Panc1 (cell line): ENCODE measurements around the gene P2RX3. TPM values are rescaled to one million over a fixed set of nuclear protein-coding genes. Genes with fewer than 3 reads are reported as not detected.

Source experiments
- ATAC-seq: fragments of 200-7000 bp; cut with Tn5 transposase; 2 replicates; pipeline ENCODE4 v1.9.1; 2020; ENCODE audit warnings: mild to moderate bottlenecking, moderate library complexity
- BruUV-seq: library from RNA; stranded (reverse); fragments of 400-500 nt; replicated peaks from 2 replicates; lab custom pipeline; 2021; lab: Mats Ljungman, UMichigan
- CTCF ChIA-PET: fragments of 300-600 bp; sonication (Branson Sonifier 250); formaldehyde crosslinking; loops from one replicate; lab custom pipeline; 2022; ENCODE audit warnings: antibody characterized with exemption; lab: Charles Lee
- POLR2A ChIA-PET: fragments of 300-600 bp; sonication (Branson Sonifier 250); formaldehyde crosslinking; loops from one replicate; lab custom pipeline; 2022; ENCODE audit warnings: antibody characterized with exemption; lab: Charles Lee
- DNase-seq: peaks from one replicate; pipeline ENCODE4 v3.0.0-alpha.2; 2010; ENCODE audit warnings: low read depth, low spot score
- H3K27ac ChIP-seq: 2 replicates; pipeline ENCODE4 v1.5.1; 2011; ENCODE audit warnings: mild to moderate bottlenecking, low read length, inconsistent platforms
- H3K27me3 ChIP-seq: fragments of 200-500 bp; sonication (Bioruptor generic); 2 replicates; pipeline ENCODE4 v1.6.0; 2014; ENCODE audit warnings: low read length, inconsistent platforms; ENCODE audit not compliant: control insufficient read depth, insufficient read depth
- H3K36me3 ChIP-seq: fragments of 200-500 bp; sonication (Bioruptor generic); 2 replicates; pipeline ENCODE4 v1.5.1; 2014; ENCODE audit warnings: inconsistent platforms, mild to moderate bottlenecking, low read length, moderate library complexity; ENCODE audit not compliant: control insufficient read depth, insufficient read depth
- H3K4me1 ChIP-seq: 2 replicates; pipeline ENCODE4 v1.5.1; 2011; ENCODE audit warnings: inconsistent platforms, mild to moderate bottlenecking, low read length, moderate library complexity; ENCODE audit not compliant: control insufficient read depth, insufficient read depth
- H3K4me3 ChIP-seq, 2 experiments: 2 replicates each; pipeline ENCODE4 v1.5.1; 2011 to 2012; ENCODE audit warnings: low read depth in 2 of 2, low read length in 2 of 2, mild to moderate bottlenecking in 2 of 2, inconsistent platforms in 1 of 2, moderate library complexity in 1 of 2
- H3K9me3 ChIP-seq: fragments of 200-500 bp; sonication (Bioruptor generic); 2 replicates; pipeline ENCODE4 v1.5.1; 2014; ENCODE audit warnings: low read depth, mild to moderate bottlenecking, inconsistent platforms, low read length, moderate library complexity; ENCODE audit not compliant: control insufficient read depth, insufficient read depth
- POLR2AphosphoS5 ChIP-seq: IDR thresholded peaks from 2 replicates; pipeline ENCODE4 v1.6.1; 2012; ENCODE audit warnings: mild to moderate bottlenecking, low read depth, low read length, moderate library complexity
- SIN3A ChIP-seq: IDR thresholded peaks from 2 replicates; pipeline ENCODE4 v1.6.1; 2012; ENCODE audit warnings: low read depth, mild to moderate bottlenecking, low read length, moderate library complexity, borderline replicate concordance; ENCODE audit not compliant: insufficient read depth
- TCF7L2 ChIP-seq: IDR thresholded peaks from 2 replicates; pipeline ENCODE4 v1.6.1; 2011; ENCODE audit warnings: mild to moderate bottlenecking, low read depth, low read length, inconsistent platforms
- in situ Hi-C: cut with HindIII; loops from 2 replicates; pipeline ENCODE4 v1.10.0; 2016; ENCODE audit warnings: low sequenced_read_pairs, low pct_unique_long_range_greater_than_20kb
- intact Hi-C: fragments of 100-400 bp; cut with micrococcal nuclease; formaldehyde crosslinking; loops from one replicate; pipeline ENCODE4 v1.10.0; 2022; ENCODE audit not compliant: unreplicated experiment
- total RNA-seq: library from RNA; stranded (reverse); gene quantifications from one replicate; pipeline ENCODE4 v1.2.1, GENCODE V29; 2021; ENCODE audit not compliant: unreplicated experiment
- TF ChIP-seq, protein P1 (sequence below): fragments of 450-650 bp; IDR thresholded peaks from 2 replicates; pipeline ENCODE4 v1.5.1; 2017; ENCODE audit warnings: mild to moderate bottlenecking
- TF ChIP-seq, protein P2 (sequence below), 2 experiments: IDR thresholded peaks; 2 replicates each; pipeline ENCODE4 v1.6.1; 2011 to 2012; ENCODE audit warnings: low read depth in 2 of 2, control low read depth in 1 of 2, low read length in 1 of 2, mild to moderate bottlenecking in 1 of 2, moderate library complexity in 1 of 2; ENCODE audit not compliant: insufficient read depth in 1 of 2

P2RX3 gene
- total RNA-seq, 1 experiment from 2014 or later, result not detected

DNA sequence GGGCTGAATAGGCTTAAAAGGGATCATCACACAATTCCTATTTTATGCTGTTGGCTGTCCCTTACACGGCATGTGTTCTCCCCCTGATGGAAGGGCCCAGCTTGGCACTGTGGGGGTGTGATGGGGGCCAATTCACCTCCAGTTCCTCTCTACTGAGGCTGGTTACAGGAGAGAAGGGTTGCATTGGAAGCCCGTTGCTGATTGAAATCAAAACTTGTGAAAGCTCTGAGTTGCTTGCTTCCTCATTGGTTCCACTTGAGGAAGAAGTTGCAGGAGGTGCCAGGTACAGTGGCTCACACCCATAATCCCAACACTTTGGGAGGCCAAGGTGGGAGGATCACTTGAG lies 65.6 kb downstream of the P2RX3 start:
- Histone ChIP-seq H3K27me3 (peaks cover 12% of the 10 kb centered on the region), H3K4me1 (peaks cover 3% of the 10 kb centered on the region; the same call in 1 of the 2 replicates), H3K9me3 (no peaks in the 10 kb centered on the region), H3K36me3 (no peaks in the 10 kb centered on the region), H3K4me3 (no peak overlapping the region), H3K27ac (no peak overlapping the region)
- POLR2A ChIA-PET, result no interaction called here
- ATAC-seq, result no peak
- in situ Hi-C loops (no loop called here), intact Hi-C loops (no loop called here)
- no peak for DNase-seq
- BruUV-seq, result no TSS peak
- no peak for TF ChIP-seq SIN3A
- TF ChIP-seq TCF7L2, result no peak
- no peak for TF ChIP-seq POLR2AphosphoS5
- TF ChIP-seq, protein P1, sequence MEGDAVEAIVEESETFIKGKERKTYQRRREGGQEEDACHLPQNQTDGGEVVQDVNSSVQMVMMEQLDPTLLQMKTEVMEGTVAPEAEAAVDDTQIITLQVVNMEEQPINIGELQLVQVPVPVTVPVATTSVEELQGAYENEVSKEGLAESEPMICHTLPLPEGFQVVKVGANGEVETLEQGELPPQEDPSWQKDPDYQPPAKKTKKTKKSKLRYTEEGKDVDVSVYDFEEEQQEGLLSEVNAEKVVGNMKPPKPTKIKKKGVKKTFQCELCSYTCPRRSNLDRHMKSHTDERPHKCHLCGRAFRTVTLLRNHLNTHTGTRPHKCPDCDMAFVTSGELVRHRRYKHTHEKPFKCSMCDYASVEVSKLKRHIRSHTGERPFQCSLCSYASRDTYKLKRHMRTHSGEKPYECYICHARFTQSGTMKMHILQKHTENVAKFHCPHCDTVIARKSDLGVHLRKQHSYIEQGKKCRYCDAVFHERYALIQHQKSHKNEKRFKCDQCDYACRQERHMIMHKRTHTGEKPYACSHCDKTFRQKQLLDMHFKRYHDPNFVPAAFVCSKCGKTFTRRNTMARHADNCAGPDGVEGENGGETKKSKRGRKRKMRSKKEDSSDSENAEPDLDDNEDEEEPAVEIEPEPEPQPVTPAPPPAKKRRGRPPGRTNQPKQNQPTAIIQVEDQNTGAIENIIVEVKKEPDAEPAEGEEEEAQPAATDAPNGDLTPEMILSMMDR, result no peak
- TF ChIP-seq, protein P2, sequence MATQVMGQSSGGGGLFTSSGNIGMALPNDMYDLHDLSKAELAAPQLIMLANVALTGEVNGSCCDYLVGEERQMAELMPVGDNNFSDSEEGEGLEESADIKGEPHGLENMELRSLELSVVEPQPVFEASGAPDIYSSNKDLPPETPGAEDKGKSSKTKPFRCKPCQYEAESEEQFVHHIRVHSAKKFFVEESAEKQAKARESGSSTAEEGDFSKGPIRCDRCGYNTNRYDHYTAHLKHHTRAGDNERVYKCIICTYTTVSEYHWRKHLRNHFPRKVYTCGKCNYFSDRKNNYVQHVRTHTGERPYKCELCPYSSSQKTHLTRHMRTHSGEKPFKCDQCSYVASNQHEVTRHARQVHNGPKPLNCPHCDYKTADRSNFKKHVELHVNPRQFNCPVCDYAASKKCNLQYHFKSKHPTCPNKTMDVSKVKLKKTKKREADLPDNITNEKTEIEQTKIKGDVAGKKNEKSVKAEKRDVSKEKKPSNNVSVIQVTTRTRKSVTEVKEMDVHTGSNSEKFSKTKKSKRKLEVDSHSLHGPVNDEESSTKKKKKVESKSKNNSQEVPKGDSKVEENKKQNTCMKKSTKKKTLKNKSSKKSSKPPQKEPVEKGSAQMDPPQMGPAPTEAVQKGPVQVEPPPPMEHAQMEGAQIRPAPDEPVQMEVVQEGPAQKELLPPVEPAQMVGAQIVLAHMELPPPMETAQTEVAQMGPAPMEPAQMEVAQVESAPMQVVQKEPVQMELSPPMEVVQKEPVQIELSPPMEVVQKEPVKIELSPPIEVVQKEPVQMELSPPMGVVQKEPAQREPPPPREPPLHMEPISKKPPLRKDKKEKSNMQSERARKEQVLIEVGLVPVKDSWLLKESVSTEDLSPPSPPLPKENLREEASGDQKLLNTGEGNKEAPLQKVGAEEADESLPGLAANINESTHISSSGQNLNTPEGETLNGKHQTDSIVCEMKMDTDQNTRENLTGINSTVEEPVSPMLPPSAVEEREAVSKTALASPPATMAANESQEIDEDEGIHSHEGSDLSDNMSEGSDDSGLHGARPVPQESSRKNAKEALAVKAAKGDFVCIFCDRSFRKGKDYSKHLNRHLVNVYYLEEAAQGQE (IDR thresholded peaks at IDR 0.05; ENCODE audit: insufficient read depth in 1 of 2, low read depth in 2 of 2, low read length in 1 of 2), result no peak
- CTCF ChIA-PET, result no interaction called here

DNA sequence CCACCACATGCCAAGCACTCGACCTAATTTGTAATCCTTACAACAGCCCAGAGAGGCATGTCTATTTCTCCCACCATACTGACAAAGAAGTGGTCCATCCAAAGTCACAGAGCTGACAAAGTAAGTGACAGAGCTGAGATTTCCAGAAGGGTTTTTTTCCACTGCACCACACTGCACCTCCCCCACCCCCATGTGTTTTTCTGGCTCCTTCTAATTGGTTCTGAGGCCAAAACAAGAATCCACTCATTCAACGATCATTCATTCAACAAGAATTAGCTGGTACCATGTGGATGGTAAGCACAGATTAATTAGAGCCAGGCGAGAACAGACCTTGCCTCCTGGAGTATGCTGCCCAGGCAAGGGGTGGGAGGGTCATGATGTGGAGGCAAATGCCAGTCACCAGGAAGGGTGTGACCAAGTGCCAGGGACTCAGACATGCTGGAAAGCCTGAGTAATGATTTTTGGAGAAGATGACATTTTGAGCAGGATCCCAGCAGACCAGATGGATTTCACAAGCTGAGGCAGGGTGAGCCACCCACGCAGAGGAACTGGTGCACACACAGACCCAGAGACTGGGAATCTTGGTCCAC lies 67.2 kb downstream of the P2RX3 start:
- CTCF ChIA-PET, result interaction anchor here (0.6 kb wide), 1 partner anchor 482 kb away, joined by 3 read pairs; no protein-coding TSS in a partner anchor
- H3K27me3 ChIP-seq, result no peaks in the 10 kb centered on the region

More for the DNA sequence above, 67.2 kb downstream of the P2RX3 start:
- intact Hi-C loops, result no loop called here
- POLR2A ChIA-PET, result no interaction called here
- peaks cover 3% of the 10 kb centered on the region; the same call in 1 of the 2 replicates for H3K4me1 ChIP-seq
- H3K27ac ChIP-seq, result no peak overlapping the region
- ATAC-seq, result no peak
- DNase-seq, result no peak
- no peaks in the 10 kb centered on the region for H3K36me3 ChIP-seq
- H3K4me3 ChIP-seq, result no peak overlapping the region
- no TSS peak for BruUV-seq
- in situ Hi-C loops, result no loop called here
- no peaks in the 10 kb centered on the region for H3K9me3 ChIP-seq
- no peak for TF ChIP-seq TCF7L2
- TF ChIP-seq, protein P2 (IDR thresholded peaks at IDR 0.05; ENCODE audit: insufficient read depth in 1 of 2, low read depth in 2 of 2, low read length in 1 of 2), result no peak
- TF ChIP-seq SIN3A, result no peak
- TF ChIP-seq, protein P1, result no peak
- TF ChIP-seq POLR2AphosphoS5, result no peak
